ENCODE results near the gene CSNK1A1L. TPM values are rescaled to one million over a fixed set of nuclear protein-coding genes. Genes with fewer than 3 reads are reported as not detected.

Gene CSNK1A1L
- total and polyA plus RNA-seq, 8 donors: not detected

DNA sequence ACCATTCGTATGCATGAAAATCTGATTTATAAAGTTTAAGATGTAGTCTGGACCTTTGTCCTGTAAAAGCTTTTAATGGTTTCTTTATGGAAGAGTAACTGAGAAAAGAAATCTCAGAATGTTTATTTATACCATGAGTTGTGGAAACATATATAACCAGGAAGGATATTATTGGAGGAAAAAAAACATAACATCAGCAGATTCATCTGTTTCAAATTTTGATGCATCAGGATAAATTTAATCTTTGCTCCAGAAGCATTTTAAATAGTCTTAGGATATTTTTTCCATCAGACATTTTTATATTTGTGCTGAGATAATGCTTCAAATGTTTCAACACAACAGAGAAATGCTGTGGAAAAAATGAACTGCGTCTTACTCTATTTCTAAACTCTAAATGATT lies 31.2 kb upstream of the CSNK1A1L start:
- no peaks in the 10 kb centered on the region for H3K9me3 ChIP-seq
- DNase-seq: no peak
- no peaks in the 10 kb centered on the region for H3K36me3 ChIP-seq
- no peak for ATAC-seq
- no peak overlapping the region for H3K4me3 ChIP-seq
- H3K27me3 ChIP-seq: no peaks in the 10 kb centered on the region
- intact Hi-C loops (cut with DNase I): no loop called here
- FAIRE-seq: no peak
- WGBS, 2 donors: 87 to 88% methylated on average over 2 of the region's 2 CpGs
- no peak overlapping the region for H3K27ac ChIP-seq
- H3K4me1 ChIP-seq: no peaks in the 10 kb centered on the region
- TF ChIP-seq, protein P1, sequence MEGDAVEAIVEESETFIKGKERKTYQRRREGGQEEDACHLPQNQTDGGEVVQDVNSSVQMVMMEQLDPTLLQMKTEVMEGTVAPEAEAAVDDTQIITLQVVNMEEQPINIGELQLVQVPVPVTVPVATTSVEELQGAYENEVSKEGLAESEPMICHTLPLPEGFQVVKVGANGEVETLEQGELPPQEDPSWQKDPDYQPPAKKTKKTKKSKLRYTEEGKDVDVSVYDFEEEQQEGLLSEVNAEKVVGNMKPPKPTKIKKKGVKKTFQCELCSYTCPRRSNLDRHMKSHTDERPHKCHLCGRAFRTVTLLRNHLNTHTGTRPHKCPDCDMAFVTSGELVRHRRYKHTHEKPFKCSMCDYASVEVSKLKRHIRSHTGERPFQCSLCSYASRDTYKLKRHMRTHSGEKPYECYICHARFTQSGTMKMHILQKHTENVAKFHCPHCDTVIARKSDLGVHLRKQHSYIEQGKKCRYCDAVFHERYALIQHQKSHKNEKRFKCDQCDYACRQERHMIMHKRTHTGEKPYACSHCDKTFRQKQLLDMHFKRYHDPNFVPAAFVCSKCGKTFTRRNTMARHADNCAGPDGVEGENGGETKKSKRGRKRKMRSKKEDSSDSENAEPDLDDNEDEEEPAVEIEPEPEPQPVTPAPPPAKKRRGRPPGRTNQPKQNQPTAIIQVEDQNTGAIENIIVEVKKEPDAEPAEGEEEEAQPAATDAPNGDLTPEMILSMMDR (IDR thresholded peaks at IDR 0.05): no peak

DNA sequence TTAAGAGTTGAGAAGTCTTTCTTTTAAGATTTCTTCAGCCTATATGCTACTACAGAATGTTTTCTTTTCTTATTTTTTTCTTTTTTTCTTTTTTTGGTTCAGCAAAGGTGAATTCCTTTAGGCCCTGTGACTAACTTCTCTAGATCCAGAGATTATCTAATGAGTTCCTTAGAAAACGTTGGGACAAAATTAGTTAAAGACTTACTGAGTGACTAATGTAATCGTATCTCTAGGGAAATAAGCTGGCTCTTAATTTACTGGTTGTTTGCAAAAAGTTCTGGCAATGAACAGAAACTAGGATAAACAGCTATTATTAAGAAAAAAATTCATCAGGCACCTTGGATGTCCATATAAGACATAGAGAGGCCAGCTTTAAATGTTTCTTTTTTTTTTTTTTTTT lies 30.7 kb upstream of the CSNK1A1L start:
- Histone ChIP-seq H3K4me1 (no peaks in the 10 kb centered on the region), H3K9me3 (no peaks in the 10 kb centered on the region), H3K27ac (no peak overlapping the region), H3K4me3 (no peak overlapping the region), H3K27me3 (no peaks in the 10 kb centered on the region), H3K36me3 (no peaks in the 10 kb centered on the region)
- TF ChIP-seq, protein P1 (IDR thresholded peaks at IDR 0.05): no peak
- DNase-seq (no peak), ATAC-seq (no peak), FAIRE-seq (no peak)
- intact Hi-C loops (cut with DNase I): no loop called here
- WGBS, 2 donors: 41 to 51% methylated on average over 2 of the region's 2 CpGs

DNA sequence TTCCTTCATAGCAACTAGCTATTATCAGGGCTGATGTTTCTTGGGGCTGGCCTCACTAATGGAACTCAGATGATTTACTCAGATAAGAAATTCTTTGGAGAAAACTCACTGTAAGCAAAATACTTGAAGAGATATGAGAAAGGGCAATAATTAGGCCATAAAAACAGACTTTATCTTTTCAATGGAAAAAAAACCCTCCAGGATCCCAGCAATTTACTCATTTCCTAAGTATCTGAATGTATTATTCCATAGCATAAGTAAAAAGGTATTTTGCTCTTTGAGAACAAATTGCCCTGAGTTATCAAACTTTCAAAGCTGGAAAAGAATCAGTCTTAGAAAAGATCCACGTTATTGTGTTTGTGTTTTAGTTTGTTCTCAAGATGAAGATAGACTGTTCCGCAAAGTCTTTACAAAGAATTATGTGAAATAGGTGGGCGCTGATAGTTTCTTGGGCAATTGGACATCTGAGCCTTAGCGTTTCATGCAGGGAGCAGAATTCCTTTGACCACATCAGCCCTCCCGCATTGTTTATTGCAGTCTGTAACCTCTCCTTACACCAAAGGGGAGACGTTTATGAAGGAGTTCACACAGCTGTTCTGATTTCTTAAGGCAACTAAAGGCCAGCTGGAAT lies 29.1 kb upstream of the CSNK1A1L start:
- FAIRE-seq: no peak
- Histone ChIP-seq H3K36me3 (no peaks in the 10 kb centered on the region), H3K9me3 (no peaks in the 10 kb centered on the region), H3K27me3 (no peaks in the 10 kb centered on the region), H3K27ac (no peak overlapping the region), H3K4me3 (no peak overlapping the region), H3K4me1 (no peaks in the 10 kb centered on the region)
- WGBS, 2 donors: 61 to 74% methylated on average over 6 of the region's 6 CpGs
- no peak for ATAC-seq
- intact Hi-C loops (cut with DNase I): no loop called here
- DNase-seq: no peak
- TF ChIP-seq, protein P1 (IDR thresholded peaks at IDR 0.05): no peak

DNA sequence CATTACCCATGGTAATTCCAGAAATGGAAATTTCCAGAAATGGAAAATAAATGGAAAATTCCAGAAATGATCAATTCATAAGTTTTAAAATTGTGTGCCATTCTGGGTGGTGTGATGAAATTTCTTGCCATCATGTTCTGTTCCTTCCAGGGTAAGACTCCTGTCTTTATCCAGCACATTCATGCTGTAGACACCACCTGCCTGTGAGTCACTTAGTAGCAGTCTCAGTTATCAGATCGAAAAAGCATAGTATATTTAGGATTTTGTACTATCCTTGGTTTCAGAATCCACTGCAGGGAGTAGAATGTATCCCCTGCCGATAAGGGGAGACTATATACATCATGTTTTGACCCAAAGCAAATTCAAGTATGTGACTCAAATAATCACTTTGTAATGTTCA lies 26.7 kb upstream of the CSNK1A1L start:
- H3K36me3 ChIP-seq: no peaks in the 10 kb centered on the region
- H3K27me3 ChIP-seq: no peaks in the 10 kb centered on the region
- no peaks in the 10 kb centered on the region for H3K9me3 ChIP-seq
- TF ChIP-seq, protein P1 (IDR thresholded peaks at IDR 0.05): no peak
- 61 to 67% methylated on average over 2 of the region's 2 CpGs for WGBS, 2 donors
- FAIRE-seq (no peak), ATAC-seq (no peak), DNase-seq (no peak)
- H3K4me1 ChIP-seq: no peaks in the 10 kb centered on the region
- H3K4me3 ChIP-seq: no peak overlapping the region
- no peak overlapping the region for H3K27ac ChIP-seq
- intact Hi-C loops (cut with DNase I): no loop called here

DNA sequence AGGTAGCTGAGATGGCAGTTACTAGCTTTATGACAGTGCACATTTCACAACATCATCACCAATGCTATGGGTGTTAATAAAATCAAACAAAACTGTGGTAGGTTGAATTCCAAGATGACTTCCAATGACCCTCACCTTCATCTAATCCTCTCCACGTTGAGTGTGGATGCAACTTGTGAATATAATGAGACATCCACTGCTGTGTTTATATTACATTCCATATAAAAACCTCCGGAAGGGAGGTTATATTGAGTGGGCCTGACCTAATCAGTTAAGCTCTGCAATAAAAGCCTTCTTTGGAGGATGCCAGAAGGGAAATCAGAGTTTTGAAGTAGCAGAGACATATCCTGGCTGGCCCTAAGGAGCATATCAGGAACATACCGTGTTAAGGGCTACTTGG lies 25.6 kb upstream of the CSNK1A1L start:
- FAIRE-seq (no peak), ATAC-seq (no peak), DNase-seq (no peak)
- no peak overlapping the region for H3K27ac ChIP-seq
- TF ChIP-seq, protein P1 (IDR thresholded peaks at IDR 0.05): no peak
- peaks cover 0 to 5% (median 0%) of the 10 kb centered on the region in 3 donors for H3K4me1 ChIP-seq
- no peaks in the 10 kb centered on the region for H3K27me3 ChIP-seq
- intact Hi-C loops (cut with DNase I): no loop called here
- WGBS, 2 donors: 61 to 75% methylated on average over 3 of the region's 3 CpGs
- no peaks in the 10 kb centered on the region for H3K36me3 ChIP-seq
- no peak overlapping the region for H3K4me3 ChIP-seq
- no peaks in the 10 kb centered on the region for H3K9me3 ChIP-seq

All from pancreas (tissue), 10 donors.